Liver (tissue), 9 donors: Measurements from ENCODE around the gene EXOC2. TPM values are rescaled to one million over a fixed set of nuclear protein-coding genes. Genes with fewer than 3 reads are reported as not detected.
"Not testable (repeated sequence)": the region's sequence is repeated elsewhere in the genome, so short reads cannot be mapped to it uniquely, and the experiment has no call there.

ENCODE experiments used
- DNase-seq: peaks from one replicate; pipeline ENCODE4 v3.0.0-alpha.2; 2017; ENCODE audit warnings: low spot score
- H3K27ac ChIP-seq, 2 donors: one replicate each; pipeline ENCODE4 v1.7.0; 2013; ENCODE audit warnings: inconsistent platforms in 2 of 2, low read length in 2 of 2, control low read depth in 1 of 2, low read depth in 1 of 2, mild to moderate bottlenecking in 1 of 2
- H3K27me3 ChIP-seq, 4 donors: one replicate each; pipeline versions ENCODE4 v1.6.1 to v1.7.0; 2013; ENCODE audit warnings: low read length in 3 of 4, inconsistent platforms in 1 of 4, mild to moderate bottlenecking in 1 of 4, moderate library complexity in 1 of 4; ENCODE audit not compliant: control insufficient read depth in 4 of 4, insufficient read depth in 4 of 4
- H3K36me3 ChIP-seq, 4 donors: one replicate each; pipeline versions ENCODE4 v1.6.1 to v1.7.0; 2013; ENCODE audit warnings: low read length in 3 of 4, mild to moderate bottlenecking in 3 of 4, low read depth in 1 of 4, moderate library complexity in 1 of 4; ENCODE audit not compliant: control insufficient read depth in 4 of 4, insufficient read depth in 3 of 4
- H3K4me1 ChIP-seq, 4 donors: one replicate each; pipeline versions ENCODE4 v1.6.1 to v1.7.0; 2013; ENCODE audit warnings: low read length in 3 of 4, mild to moderate bottlenecking in 3 of 4, moderate library complexity in 1 of 4; ENCODE audit not compliant: control insufficient read depth in 4 of 4, insufficient read depth in 4 of 4
- H3K4me3 ChIP-seq, 3 donors: one replicate each; pipeline versions ENCODE4 v1.6.1 to v1.7.0; 2013; ENCODE audit warnings: low read length in 3 of 3, control low read depth in 1 of 3, low read depth in 1 of 3, mild to moderate bottlenecking in 1 of 3
- H3K9ac ChIP-seq, 2 donors: one replicate each; pipeline ENCODE4 v1.7.0; 2013; ENCODE audit warnings: low read length in 2 of 2, mild to moderate bottlenecking in 2 of 2, moderate library complexity in 2 of 2, control low read depth in 1 of 2, low read depth in 1 of 2
- H3K9me3 ChIP-seq, 4 donors: one replicate each; pipeline versions ENCODE4 v1.6.1 to v1.7.0; 2013; ENCODE audit warnings: low read length in 3 of 4; ENCODE audit not compliant: control insufficient read depth in 4 of 4
- EGR1 ChIP-seq, 2 donors: IDR thresholded peaks; 2 replicates each; pipeline ENCODE4 v1.6.1; 2016 to 2018; ENCODE audit warnings: antibody characterized with exemption in 2 of 2, low read depth in 2 of 2
- FOXA2 ChIP-seq: IDR thresholded peaks from 2 replicates; pipeline ENCODE4 v1.6.1; 2016; ENCODE audit warnings: antibody characterized with exemption
- HNF4A ChIP-seq, 2 donors: conservative IDR thresholded peaks; 2 replicates each; pipeline ENCODE4 v1.6.1; 2016; ENCODE audit warnings: antibody characterized with exemption in 2 of 2, mild to moderate bottlenecking in 2 of 2
- HNF4G ChIP-seq: IDR thresholded peaks from 2 replicates; pipeline ENCODE4 v1.6.1; 2016; ENCODE audit warnings: antibody characterized with exemption
- JUND ChIP-seq, 2 donors: IDR thresholded peaks; 2 replicates each; pipeline ENCODE4 v1.6.1; 2016; ENCODE audit warnings: antibody characterized with exemption in 2 of 2
- NR2F2 ChIP-seq: IDR thresholded peaks from 2 replicates; pipeline ENCODE4 v1.6.1; 2016; ENCODE audit warnings: antibody characterized with exemption
- RAD21 ChIP-seq, 2 donors: IDR thresholded peaks; 2 replicates each; pipeline ENCODE4 v1.6.1; 2016; ENCODE audit warnings: antibody characterized with exemption in 2 of 2, mild to moderate bottlenecking in 2 of 2
- RXRA ChIP-seq, 2 donors: IDR thresholded peaks; 2 replicates each; pipeline ENCODE4 v1.6.1; 2017 to 2018; ENCODE audit warnings: antibody characterized with exemption in 2 of 2, mild to moderate bottlenecking in 1 of 2
- SP1 ChIP-seq: IDR thresholded peaks from 2 replicates; pipeline ENCODE4 v1.6.1; 2018; ENCODE audit warnings: antibody characterized with exemption, mild to moderate bottlenecking
- TAF1 ChIP-seq: conservative IDR thresholded peaks from 2 replicates; pipeline ENCODE4 v1.6.1; 2016; ENCODE audit warnings: antibody characterized with exemption, mild to moderate bottlenecking
- WGBS: extraction: QIAGEN DNeasy Blood & Tissue Kit; methylation state at CpG from one replicate; pipeline ENCODE4 v1.1.7; 2013; 5-methylcytosine and 5-hydroxymethylcytosine counted together
- polyA plus RNA-seq, 2 donors: library from polyadenylated mRNA; stranded (reverse) in 1 of 2; unstranded in 1 of 2; fragments of 200-250 nt in 1 of 2; fragments of >200 nt in 1 of 2; fragmentation: Nextera tagmentation in 1 of 2; extraction: Ambion mirVana in 1 of 2; gene quantifications; one replicate each; pipeline versions ENCODE4 v1.2.1 to v1.2.3, GENCODE V29; 2013 to 2015
- total RNA-seq, 2 donors: library from RNA; depleted of rRNA; stranded (reverse); fragments of >200 nt; gene quantifications; one replicate each; pipeline ENCODE4 v1.2.3, GENCODE V29; 2014
- TF ChIP-seq, protein P1 (sequence below): IDR thresholded peaks from 2 replicates; pipeline ENCODE4 v1.6.1; 2016; ENCODE audit warnings: antibody characterized with exemption
- TF ChIP-seq, protein P2 (sequence below): IDR thresholded peaks from 2 replicates; pipeline ENCODE4 v1.6.1; 2016; ENCODE audit warnings: antibody characterized with exemption
- TF ChIP-seq, protein P3 (sequence below): fragments of 150-350 bp; IDR thresholded peaks from 2 replicates; pipeline ENCODE4 v1.5.1; 2017; ENCODE audit warnings: improper control_type of control experiment, low read depth, low read length; ENCODE audit not compliant: missing input control
- TF ChIP-seq, protein P4 (sequence below): IDR thresholded peaks from 2 replicates; pipeline ENCODE4 v1.6.1; 2016; ENCODE audit warnings: antibody characterized with exemption, mild to moderate bottlenecking
- donor health status: healthy.
- donor health status: healthy.
- donor health status: healthy.
- donor health status: healthy.
- donor health status: healthy.

Gene EXOC2
- total and polyA plus RNA-seq, 4 donors = 6.7 to 15.3 (median 9.2) TPM

DNA sequence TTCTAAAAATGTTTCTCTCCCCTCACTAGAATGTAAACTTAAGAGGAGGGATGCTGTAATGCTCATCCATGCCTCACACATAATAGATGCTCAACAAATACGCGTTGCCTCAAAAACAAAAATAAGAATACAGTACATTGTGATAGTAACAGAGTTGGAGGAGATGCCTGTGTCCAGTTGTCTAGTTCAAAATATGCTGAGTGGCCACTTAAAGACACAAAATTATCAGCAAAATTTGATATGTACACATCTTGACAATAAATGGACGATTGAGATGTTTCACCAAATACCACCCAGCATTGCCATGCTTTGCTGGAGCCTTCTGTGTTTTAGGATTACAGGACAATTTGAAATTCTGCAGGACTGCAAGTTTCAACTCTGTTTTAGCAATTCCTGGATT, 7.6 kb upstream of the EXOC2 start:
- Histone ChIP-seq H3K4me3 (no peak overlapping the region), H3K27ac (no peak overlapping the region), H3K4me1 (peaks cover 3 to 11% (median 6%) of the 10 kb centered on the region in 4 donors), H3K36me3 (no peaks in the 10 kb centered on the region), H3K9ac (no peak overlapping the region), H3K9me3 (no peaks in the 10 kb centered on the region), H3K27me3 (no peaks in the 10 kb centered on the region)
- TF ChIP-seq HNF4A (conservative IDR thresholded peaks at IDR 0.05) (no peak), JUND (IDR thresholded peaks at IDR 0.05) (no peak), EGR1 (IDR thresholded peaks at IDR 0.05; ENCODE audit: low read depth in 2 of 2) (no peak), RXRA (IDR thresholded peaks at IDR 0.05) (no peak), NR2F2 (no peak), HNF4G (no peak), RAD21 (IDR thresholded peaks at IDR 0.05) (no peak), FOXA2 (no peak), SP1 (no peak)
- TF ChIP-seq, protein P1, sequence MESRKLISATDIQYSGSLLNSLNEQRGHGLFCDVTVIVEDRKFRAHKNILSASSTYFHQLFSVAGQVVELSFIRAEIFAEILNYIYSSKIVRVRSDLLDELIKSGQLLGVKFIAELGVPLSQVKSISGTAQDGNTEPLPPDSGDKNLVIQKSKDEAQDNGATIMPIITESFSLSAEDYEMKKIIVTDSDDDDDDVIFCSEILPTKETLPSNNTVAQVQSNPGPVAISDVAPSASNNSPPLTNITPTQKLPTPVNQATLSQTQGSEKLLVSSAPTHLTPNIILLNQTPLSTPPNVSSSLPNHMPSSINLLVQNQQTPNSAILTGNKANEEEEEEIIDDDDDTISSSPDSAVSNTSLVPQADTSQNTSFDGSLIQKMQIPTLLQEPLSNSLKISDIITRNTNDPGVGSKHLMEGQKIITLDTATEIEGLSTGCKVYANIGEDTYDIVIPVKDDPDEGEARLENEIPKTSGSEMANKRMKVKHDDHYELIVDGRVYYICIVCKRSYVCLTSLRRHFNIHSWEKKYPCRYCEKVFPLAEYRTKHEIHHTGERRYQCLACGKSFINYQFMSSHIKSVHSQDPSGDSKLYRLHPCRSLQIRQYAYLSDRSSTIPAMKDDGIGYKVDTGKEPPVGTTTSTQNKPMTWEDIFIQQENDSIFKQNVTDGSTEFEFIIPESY = no peak
- TF ChIP-seq, protein P2, sequence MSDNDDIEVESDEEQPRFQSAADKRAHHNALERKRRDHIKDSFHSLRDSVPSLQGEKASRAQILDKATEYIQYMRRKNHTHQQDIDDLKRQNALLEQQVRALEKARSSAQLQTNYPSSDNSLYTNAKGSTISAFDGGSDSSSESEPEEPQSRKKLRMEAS = no peak
- TF ChIP-seq, protein P3, sequence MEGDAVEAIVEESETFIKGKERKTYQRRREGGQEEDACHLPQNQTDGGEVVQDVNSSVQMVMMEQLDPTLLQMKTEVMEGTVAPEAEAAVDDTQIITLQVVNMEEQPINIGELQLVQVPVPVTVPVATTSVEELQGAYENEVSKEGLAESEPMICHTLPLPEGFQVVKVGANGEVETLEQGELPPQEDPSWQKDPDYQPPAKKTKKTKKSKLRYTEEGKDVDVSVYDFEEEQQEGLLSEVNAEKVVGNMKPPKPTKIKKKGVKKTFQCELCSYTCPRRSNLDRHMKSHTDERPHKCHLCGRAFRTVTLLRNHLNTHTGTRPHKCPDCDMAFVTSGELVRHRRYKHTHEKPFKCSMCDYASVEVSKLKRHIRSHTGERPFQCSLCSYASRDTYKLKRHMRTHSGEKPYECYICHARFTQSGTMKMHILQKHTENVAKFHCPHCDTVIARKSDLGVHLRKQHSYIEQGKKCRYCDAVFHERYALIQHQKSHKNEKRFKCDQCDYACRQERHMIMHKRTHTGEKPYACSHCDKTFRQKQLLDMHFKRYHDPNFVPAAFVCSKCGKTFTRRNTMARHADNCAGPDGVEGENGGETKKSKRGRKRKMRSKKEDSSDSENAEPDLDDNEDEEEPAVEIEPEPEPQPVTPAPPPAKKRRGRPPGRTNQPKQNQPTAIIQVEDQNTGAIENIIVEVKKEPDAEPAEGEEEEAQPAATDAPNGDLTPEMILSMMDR = no peak
- TF ChIP-seq, protein P4, sequence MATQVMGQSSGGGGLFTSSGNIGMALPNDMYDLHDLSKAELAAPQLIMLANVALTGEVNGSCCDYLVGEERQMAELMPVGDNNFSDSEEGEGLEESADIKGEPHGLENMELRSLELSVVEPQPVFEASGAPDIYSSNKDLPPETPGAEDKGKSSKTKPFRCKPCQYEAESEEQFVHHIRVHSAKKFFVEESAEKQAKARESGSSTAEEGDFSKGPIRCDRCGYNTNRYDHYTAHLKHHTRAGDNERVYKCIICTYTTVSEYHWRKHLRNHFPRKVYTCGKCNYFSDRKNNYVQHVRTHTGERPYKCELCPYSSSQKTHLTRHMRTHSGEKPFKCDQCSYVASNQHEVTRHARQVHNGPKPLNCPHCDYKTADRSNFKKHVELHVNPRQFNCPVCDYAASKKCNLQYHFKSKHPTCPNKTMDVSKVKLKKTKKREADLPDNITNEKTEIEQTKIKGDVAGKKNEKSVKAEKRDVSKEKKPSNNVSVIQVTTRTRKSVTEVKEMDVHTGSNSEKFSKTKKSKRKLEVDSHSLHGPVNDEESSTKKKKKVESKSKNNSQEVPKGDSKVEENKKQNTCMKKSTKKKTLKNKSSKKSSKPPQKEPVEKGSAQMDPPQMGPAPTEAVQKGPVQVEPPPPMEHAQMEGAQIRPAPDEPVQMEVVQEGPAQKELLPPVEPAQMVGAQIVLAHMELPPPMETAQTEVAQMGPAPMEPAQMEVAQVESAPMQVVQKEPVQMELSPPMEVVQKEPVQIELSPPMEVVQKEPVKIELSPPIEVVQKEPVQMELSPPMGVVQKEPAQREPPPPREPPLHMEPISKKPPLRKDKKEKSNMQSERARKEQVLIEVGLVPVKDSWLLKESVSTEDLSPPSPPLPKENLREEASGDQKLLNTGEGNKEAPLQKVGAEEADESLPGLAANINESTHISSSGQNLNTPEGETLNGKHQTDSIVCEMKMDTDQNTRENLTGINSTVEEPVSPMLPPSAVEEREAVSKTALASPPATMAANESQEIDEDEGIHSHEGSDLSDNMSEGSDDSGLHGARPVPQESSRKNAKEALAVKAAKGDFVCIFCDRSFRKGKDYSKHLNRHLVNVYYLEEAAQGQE = no peak
- WGBS = 89% methylated on average over 3 of the region's 3 CpGs
- no peak for DNase-seq

DNA sequence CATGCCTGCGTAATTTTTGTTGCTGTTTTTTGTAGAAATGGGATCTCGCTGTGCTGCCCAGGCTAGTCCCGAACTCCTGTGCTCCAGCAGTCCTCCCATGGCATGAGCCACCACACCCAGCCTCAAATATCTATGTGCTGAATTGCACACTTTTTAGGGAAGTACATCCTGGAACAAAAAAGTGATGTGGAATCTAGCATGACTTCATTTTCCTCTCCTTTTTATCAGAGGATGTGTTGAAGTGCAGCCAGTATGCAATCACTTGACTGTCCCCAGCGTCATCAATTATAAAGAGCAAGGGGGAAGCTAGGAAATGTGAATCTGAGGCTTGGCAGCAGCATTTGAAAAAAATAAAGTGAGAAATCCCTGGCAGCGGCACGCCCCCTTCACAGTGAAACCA, 6.4 kb upstream of the EXOC2 start:
- 65% methylated on average over 6 of the region's 6 CpGs for WGBS
- no peak overlapping the region for H3K4me3 ChIP-seq
- no peaks in the 10 kb centered on the region for H3K9me3 ChIP-seq
- H3K36me3 ChIP-seq = no peaks in the 10 kb centered on the region
- no peak for DNase-seq
- H3K9ac ChIP-seq = no peak overlapping the region
- H3K27ac ChIP-seq = no peak overlapping the region
- H3K27me3 ChIP-seq = no peaks in the 10 kb centered on the region
- peaks cover 0 to under 1% (median 0%) of the 10 kb centered on the region in 4 donors for H3K4me1 ChIP-seq
- no peak for TF ChIP-seq SP1
- TF ChIP-seq, protein P3 = no peak
- TF ChIP-seq FOXA2 = no peak
- TF ChIP-seq RXRA (IDR thresholded peaks at IDR 0.05) = no peak
- TF ChIP-seq, protein P1 = no peak
- TF ChIP-seq TAF1 = no peak
- no peak for TF ChIP-seq HNF4G
- TF ChIP-seq, protein P2 = no peak
- TF ChIP-seq JUND (IDR thresholded peaks at IDR 0.05) = no peak
- TF ChIP-seq NR2F2 = no peak
- no peak for TF ChIP-seq RAD21 (IDR thresholded peaks at IDR 0.05)

DNA sequence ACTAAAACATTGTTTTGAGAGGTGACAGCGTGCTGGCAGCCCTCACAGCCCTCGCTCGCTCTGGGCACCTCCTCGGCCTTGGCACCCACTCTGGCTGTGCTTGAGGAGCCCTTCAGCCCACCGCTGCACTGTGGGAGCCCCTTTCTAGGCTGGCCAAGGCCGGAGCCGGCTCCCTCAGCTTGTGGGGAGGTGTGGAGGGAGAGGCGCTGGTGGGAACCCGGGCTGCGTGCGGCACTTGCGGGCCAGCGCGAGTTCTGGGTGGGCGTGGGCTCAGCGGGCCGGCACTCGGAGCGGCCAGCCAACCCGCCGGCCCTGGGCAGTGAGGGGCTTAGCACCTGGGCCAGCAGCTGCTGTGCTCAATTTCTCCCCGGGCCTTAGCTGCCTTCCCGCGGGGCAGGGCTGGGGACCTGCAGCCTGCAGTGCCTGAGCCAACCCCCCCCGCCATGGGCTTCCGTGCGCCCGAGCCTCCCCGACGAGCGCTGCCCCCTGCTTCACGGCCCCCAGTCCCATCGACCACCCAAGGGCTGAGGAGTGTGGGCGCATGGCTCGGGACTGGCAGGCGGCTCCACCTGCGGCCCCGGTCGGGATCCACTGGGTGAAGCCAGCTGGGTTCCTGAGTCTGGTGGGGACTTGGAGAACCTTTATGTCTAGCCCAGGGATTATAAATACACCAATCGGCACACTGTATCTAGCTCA, 1.6 kb upstream of the EXOC2 start:
- H3K27me3 ChIP-seq, H3K9ac ChIP-seq, H3K4me3 ChIP-seq, H3K9me3 ChIP-seq, DNase-seq, H3K36me3 ChIP-seq, H3K27ac ChIP-seq: not testable (repeated sequence)
- WGBS = 97% methylated on average over 40 of the region's 40 CpGs
- H3K4me1 ChIP-seq = peaks cover 2 to 14% (median 7%) of the 10 kb centered on the region in 4 donors
